Liver (tissue), 9 donors: ENCODE measurements around the gene ITGA8. TPM values are rescaled to one million over a fixed set of nuclear protein-coding genes. Genes with fewer than 3 reads are reported as not detected.
"Not testable (repeated sequence)": the region's sequence is repeated elsewhere in the genome, so short reads cannot be mapped to it uniquely, and the experiment has no call there.

Experiments used
- DNase-seq: peaks from one replicate; pipeline ENCODE4 v3.0.0-alpha.2; 2017; ENCODE audit warnings: low spot score
- H3K27ac ChIP-seq, 2 donors: one replicate each; pipeline ENCODE4 v1.7.0; 2013; ENCODE audit warnings: inconsistent platforms in 2 of 2, low read length in 2 of 2, control low read depth in 1 of 2, low read depth in 1 of 2, mild to moderate bottlenecking in 1 of 2
- H3K27me3 ChIP-seq, 4 donors: one replicate each; pipeline versions ENCODE4 v1.6.1 to v1.7.0; 2013; ENCODE audit warnings: low read length in 3 of 4, inconsistent platforms in 1 of 4, mild to moderate bottlenecking in 1 of 4, moderate library complexity in 1 of 4; ENCODE audit not compliant: control insufficient read depth in 4 of 4, insufficient read depth in 4 of 4
- H3K36me3 ChIP-seq, 4 donors: one replicate each; pipeline versions ENCODE4 v1.6.1 to v1.7.0; 2013; ENCODE audit warnings: low read length in 3 of 4, mild to moderate bottlenecking in 3 of 4, low read depth in 1 of 4, moderate library complexity in 1 of 4; ENCODE audit not compliant: control insufficient read depth in 4 of 4, insufficient read depth in 3 of 4
- H3K4me1 ChIP-seq, 4 donors: one replicate each; pipeline versions ENCODE4 v1.6.1 to v1.7.0; 2013; ENCODE audit warnings: low read length in 3 of 4, mild to moderate bottlenecking in 3 of 4, moderate library complexity in 1 of 4; ENCODE audit not compliant: control insufficient read depth in 4 of 4, insufficient read depth in 4 of 4
- H3K4me3 ChIP-seq, 3 donors: one replicate each; pipeline versions ENCODE4 v1.6.1 to v1.7.0; 2013; ENCODE audit warnings: low read length in 3 of 3, control low read depth in 1 of 3, low read depth in 1 of 3, mild to moderate bottlenecking in 1 of 3
- H3K9ac ChIP-seq, 2 donors: one replicate each; pipeline ENCODE4 v1.7.0; 2013; ENCODE audit warnings: low read length in 2 of 2, mild to moderate bottlenecking in 2 of 2, moderate library complexity in 2 of 2, control low read depth in 1 of 2, low read depth in 1 of 2
- H3K9me3 ChIP-seq, 4 donors: one replicate each; pipeline versions ENCODE4 v1.6.1 to v1.7.0; 2013; ENCODE audit warnings: low read length in 3 of 4; ENCODE audit not compliant: control insufficient read depth in 4 of 4
- ATF3 ChIP-seq: IDR thresholded peaks from 2 replicates; pipeline ENCODE4 v1.6.1; 2016; ENCODE audit warnings: antibody characterized with exemption
- EGR1 ChIP-seq, 2 donors: IDR thresholded peaks; 2 replicates each; pipeline ENCODE4 v1.6.1; 2016 to 2018; ENCODE audit warnings: antibody characterized with exemption in 2 of 2, low read depth in 2 of 2
- FOXA2 ChIP-seq: IDR thresholded peaks from 2 replicates; pipeline ENCODE4 v1.6.1; 2016; ENCODE audit warnings: antibody characterized with exemption
- GABPA ChIP-seq, 2 donors: IDR thresholded peaks in 1 of 2; conservative IDR thresholded peaks in 1 of 2; 2 replicates each; pipeline ENCODE4 v1.6.1; 2016; ENCODE audit warnings: antibody characterized with exemption in 2 of 2, mild to moderate bottlenecking in 1 of 2, moderate library complexity in 1 of 2
- JUND ChIP-seq, 2 donors: IDR thresholded peaks; 2 replicates each; pipeline ENCODE4 v1.6.1; 2016; ENCODE audit warnings: antibody characterized with exemption in 2 of 2
- NR2F2 ChIP-seq: IDR thresholded peaks from 2 replicates; pipeline ENCODE4 v1.6.1; 2016; ENCODE audit warnings: antibody characterized with exemption
- RAD21 ChIP-seq, 2 donors: IDR thresholded peaks; 2 replicates each; pipeline ENCODE4 v1.6.1; 2016; ENCODE audit warnings: antibody characterized with exemption in 2 of 2, mild to moderate bottlenecking in 2 of 2
- REST ChIP-seq: IDR thresholded peaks from 2 replicates; pipeline ENCODE4 v1.6.1; 2016; ENCODE audit warnings: antibody characterized with exemption, mild to moderate bottlenecking
- RXRA ChIP-seq, 2 donors: IDR thresholded peaks; 2 replicates each; pipeline ENCODE4 v1.6.1; 2017 to 2018; ENCODE audit warnings: antibody characterized with exemption in 2 of 2, mild to moderate bottlenecking in 1 of 2
- SP1 ChIP-seq: IDR thresholded peaks from 2 replicates; pipeline ENCODE4 v1.6.1; 2018; ENCODE audit warnings: antibody characterized with exemption, mild to moderate bottlenecking
- TAF1 ChIP-seq: conservative IDR thresholded peaks from 2 replicates; pipeline ENCODE4 v1.6.1; 2016; ENCODE audit warnings: antibody characterized with exemption, mild to moderate bottlenecking
- YY1 ChIP-seq: IDR thresholded peaks from 2 replicates; pipeline ENCODE4 v1.6.1; 2016; ENCODE audit warnings: antibody characterized with exemption, mild to moderate bottlenecking
- WGBS: extraction: QIAGEN DNeasy Blood & Tissue Kit; methylation state at CpG from one replicate; pipeline ENCODE4 v1.1.7; 2013; 5-methylcytosine and 5-hydroxymethylcytosine counted together
- polyA plus RNA-seq, 2 donors: library from polyadenylated mRNA; stranded (reverse) in 1 of 2; unstranded in 1 of 2; fragments of 200-250 nt in 1 of 2; fragments of >200 nt in 1 of 2; fragmentation: Nextera tagmentation in 1 of 2; extraction: Ambion mirVana in 1 of 2; gene quantifications; one replicate each; pipeline versions ENCODE4 v1.2.1 to v1.2.3, GENCODE V29; 2013 to 2015
- total RNA-seq, 2 donors: library from RNA; depleted of rRNA; stranded (reverse); fragments of >200 nt; gene quantifications; one replicate each; pipeline ENCODE4 v1.2.3, GENCODE V29; 2014
- TF ChIP-seq, protein P1 (sequence below): fragments of 150-350 bp; IDR thresholded peaks from 2 replicates; pipeline ENCODE4 v1.5.1; 2017; ENCODE audit warnings: improper control_type of control experiment, low read depth, low read length; ENCODE audit not compliant: missing input control
- TF ChIP-seq, protein P2 (sequence below): IDR thresholded peaks from 2 replicates; pipeline ENCODE4 v1.6.1; 2016; ENCODE audit warnings: antibody characterized with exemption
- TF ChIP-seq, protein P3 (sequence below): IDR thresholded peaks from 2 replicates; pipeline ENCODE4 v1.6.1; 2016; ENCODE audit warnings: antibody characterized with exemption
- donor health status: healthy.
- donor health status: healthy.
- donor health status: healthy.
- donor health status: healthy.
- donor health status: healthy.

Gene ITGA8
- total and polyA plus RNA-seq, 4 donors, result 0.06 to 1.0 (median 0.60) TPM

DNA sequence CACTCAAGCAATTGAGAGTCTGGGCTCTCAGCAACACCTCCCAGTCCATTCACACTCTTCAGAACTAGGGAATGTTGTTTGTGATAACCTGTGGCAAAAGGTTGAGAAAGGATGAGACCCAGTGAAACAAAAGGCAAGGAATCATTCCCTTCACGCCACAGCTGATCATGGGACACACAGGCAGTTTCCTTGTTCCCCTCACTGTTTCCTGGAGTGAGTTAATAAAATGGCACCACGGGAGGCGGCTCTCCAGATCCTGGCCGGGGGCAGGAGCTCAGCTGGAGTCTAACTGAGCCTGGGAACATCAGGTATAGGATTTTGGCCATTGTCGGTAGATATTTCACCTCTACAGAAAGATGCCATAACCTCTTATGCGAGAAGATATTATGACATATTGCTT is 241.3 kb downstream of the ITGA8 start:
- DNase-seq, result no peak
- Histone ChIP-seq H3K4me3 (no peak overlapping the region), H3K4me1 (no peaks in the 10 kb centered on the region), H3K27me3 (no peaks in the 10 kb centered on the region), H3K9ac (no peak overlapping the region), H3K9me3 (no peaks in the 10 kb centered on the region), H3K27ac (no peak overlapping the region), H3K36me3 (no peaks in the 10 kb centered on the region)
- WGBS, result 41% methylated on average over 6 of the region's 6 CpGs
- TF ChIP-seq TAF1 (no peak), ATF3 (no peak), GABPA (IDR thresholded peaks at IDR 0.05 in 1 of 2, conservative IDR thresholded peaks at IDR 0.05 in 1 of 2) (no peak), RXRA (IDR thresholded peaks at IDR 0.05) (no peak), FOXA2 (no peak), RAD21 (IDR thresholded peaks at IDR 0.05) (no peak), SP1 (no peak), EGR1 (IDR thresholded peaks at IDR 0.05; ENCODE audit: low read depth in 2 of 2) (no peak), NR2F2 (no peak), REST (no peak), JUND (IDR thresholded peaks at IDR 0.05) (no peak), YY1 (no peak)
- TF ChIP-seq, protein P1, sequence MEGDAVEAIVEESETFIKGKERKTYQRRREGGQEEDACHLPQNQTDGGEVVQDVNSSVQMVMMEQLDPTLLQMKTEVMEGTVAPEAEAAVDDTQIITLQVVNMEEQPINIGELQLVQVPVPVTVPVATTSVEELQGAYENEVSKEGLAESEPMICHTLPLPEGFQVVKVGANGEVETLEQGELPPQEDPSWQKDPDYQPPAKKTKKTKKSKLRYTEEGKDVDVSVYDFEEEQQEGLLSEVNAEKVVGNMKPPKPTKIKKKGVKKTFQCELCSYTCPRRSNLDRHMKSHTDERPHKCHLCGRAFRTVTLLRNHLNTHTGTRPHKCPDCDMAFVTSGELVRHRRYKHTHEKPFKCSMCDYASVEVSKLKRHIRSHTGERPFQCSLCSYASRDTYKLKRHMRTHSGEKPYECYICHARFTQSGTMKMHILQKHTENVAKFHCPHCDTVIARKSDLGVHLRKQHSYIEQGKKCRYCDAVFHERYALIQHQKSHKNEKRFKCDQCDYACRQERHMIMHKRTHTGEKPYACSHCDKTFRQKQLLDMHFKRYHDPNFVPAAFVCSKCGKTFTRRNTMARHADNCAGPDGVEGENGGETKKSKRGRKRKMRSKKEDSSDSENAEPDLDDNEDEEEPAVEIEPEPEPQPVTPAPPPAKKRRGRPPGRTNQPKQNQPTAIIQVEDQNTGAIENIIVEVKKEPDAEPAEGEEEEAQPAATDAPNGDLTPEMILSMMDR, result no peak
- TF ChIP-seq, protein P2, sequence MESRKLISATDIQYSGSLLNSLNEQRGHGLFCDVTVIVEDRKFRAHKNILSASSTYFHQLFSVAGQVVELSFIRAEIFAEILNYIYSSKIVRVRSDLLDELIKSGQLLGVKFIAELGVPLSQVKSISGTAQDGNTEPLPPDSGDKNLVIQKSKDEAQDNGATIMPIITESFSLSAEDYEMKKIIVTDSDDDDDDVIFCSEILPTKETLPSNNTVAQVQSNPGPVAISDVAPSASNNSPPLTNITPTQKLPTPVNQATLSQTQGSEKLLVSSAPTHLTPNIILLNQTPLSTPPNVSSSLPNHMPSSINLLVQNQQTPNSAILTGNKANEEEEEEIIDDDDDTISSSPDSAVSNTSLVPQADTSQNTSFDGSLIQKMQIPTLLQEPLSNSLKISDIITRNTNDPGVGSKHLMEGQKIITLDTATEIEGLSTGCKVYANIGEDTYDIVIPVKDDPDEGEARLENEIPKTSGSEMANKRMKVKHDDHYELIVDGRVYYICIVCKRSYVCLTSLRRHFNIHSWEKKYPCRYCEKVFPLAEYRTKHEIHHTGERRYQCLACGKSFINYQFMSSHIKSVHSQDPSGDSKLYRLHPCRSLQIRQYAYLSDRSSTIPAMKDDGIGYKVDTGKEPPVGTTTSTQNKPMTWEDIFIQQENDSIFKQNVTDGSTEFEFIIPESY, result no peak
- TF ChIP-seq, protein P3, sequence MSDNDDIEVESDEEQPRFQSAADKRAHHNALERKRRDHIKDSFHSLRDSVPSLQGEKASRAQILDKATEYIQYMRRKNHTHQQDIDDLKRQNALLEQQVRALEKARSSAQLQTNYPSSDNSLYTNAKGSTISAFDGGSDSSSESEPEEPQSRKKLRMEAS, result no peak

- Histone ChIP-seq H3K4me1 (no peaks in the 10 kb centered on the region), H3K27me3 (peaks cover 0 to 8% (median 2%) of the 10 kb centered on the region in 4 donors), H3K4me3 (no peak overlapping the region), H3K9ac (no peak overlapping the region), H3K36me3 (no peaks in the 10 kb centered on the region), H3K27ac (no peak overlapping the region), H3K9me3 (no peaks in the 10 kb centered on the region)
- TF ChIP-seq NR2F2 (no peak), JUND (IDR thresholded peaks at IDR 0.05) (no peak), TAF1 (no peak), ATF3 (no peak), SP1 (no peak), REST (no peak), GABPA (IDR thresholded peaks at IDR 0.05 in 1 of 2, conservative IDR thresholded peaks at IDR 0.05 in 1 of 2) (no peak), RAD21 (IDR thresholded peaks at IDR 0.05) (no peak), EGR1 (IDR thresholded peaks at IDR 0.05; ENCODE audit: low read depth in 2 of 2) (no peak)
- TF ChIP-seq, protein P3, result no peak
- no peak for DNase-seq
- 78% methylated on average over 4 of the region's 4 CpGs for WGBS
Observed at GRCh38 chr10:15476337-15476736, 243.4 kb downstream of the ITGA8 start.

DNA sequence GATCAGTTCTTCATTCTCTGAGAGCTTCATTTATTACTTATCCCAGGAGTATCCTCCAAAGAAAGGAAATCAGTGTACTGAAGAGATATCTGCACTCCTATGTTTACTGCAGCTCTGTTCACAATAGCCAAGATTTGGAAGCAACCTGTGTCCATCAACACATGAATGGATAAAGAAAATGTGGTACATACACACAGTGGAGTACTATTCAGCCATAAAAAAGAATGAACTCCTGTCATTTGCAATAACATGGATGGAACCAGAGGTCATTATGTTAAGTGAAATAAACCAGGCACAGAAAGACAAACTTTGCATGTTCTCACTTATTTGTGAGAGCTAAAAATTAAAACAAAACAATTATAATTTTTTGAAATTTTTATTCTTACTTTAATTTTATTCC is 244.3 kb downstream of the ITGA8 start:
- H3K27ac ChIP-seq, H3K27me3 ChIP-seq, H3K4me3 ChIP-seq, H3K9me3 ChIP-seq, H3K9ac ChIP-seq, H3K4me1 ChIP-seq, H3K36me3 ChIP-seq, DNase-seq: not testable (repeated sequence)
